Measurements from ENCODE around the gene NOVA2.

DNA sequence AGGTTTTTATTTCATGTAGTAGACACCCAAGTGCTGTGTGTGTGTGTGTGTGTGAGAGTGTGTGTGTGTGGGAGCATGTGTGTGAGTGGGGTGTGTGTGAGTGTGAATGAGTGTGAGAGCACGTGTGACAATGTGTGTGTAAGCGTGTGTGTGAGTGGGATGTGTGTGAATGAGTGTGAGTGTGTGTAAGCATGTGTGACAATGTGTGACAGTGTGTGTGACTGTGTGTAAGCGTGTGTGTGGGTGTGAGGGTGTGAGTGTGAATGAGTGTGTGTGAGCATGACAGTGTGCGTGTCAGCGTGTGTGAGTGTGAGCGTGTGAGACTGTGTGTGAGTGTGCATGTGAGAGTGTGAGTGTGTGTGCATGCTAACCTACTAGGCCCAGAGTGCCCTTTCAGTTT lies 15.3 kb downstream of the NOVA2 start:
- TF ChIP-seq, protein P1, sequence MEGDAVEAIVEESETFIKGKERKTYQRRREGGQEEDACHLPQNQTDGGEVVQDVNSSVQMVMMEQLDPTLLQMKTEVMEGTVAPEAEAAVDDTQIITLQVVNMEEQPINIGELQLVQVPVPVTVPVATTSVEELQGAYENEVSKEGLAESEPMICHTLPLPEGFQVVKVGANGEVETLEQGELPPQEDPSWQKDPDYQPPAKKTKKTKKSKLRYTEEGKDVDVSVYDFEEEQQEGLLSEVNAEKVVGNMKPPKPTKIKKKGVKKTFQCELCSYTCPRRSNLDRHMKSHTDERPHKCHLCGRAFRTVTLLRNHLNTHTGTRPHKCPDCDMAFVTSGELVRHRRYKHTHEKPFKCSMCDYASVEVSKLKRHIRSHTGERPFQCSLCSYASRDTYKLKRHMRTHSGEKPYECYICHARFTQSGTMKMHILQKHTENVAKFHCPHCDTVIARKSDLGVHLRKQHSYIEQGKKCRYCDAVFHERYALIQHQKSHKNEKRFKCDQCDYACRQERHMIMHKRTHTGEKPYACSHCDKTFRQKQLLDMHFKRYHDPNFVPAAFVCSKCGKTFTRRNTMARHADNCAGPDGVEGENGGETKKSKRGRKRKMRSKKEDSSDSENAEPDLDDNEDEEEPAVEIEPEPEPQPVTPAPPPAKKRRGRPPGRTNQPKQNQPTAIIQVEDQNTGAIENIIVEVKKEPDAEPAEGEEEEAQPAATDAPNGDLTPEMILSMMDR (IDR thresholded peaks at IDR 0.05), result no peak
- TF ChIP-seq POLR2A (IDR thresholded peaks at IDR 0.05), result no peak

Measured in thyroid gland (tissue), 4 donors.